HG02884 (cell line): ENCODE measurements around the gene IPO13.
A peak's percentile ranks its signal among the peaks of the same experiment; 100 is the strongest.

ENCODE experiments used
- ATAC-seq: cut with Tn5 transposase; IDR thresholded peaks from one replicate; pipeline ENCODE4 v1.9.1; 2021; ENCODE audit warnings: mild to moderate bottlenecking, moderate library complexity; ENCODE audit not compliant: unreplicated experiment

The IPO13 gene

GRCh38 chr1:43930168-43930948, 16.4 kb upstream of the IPO13 start:
- no peak for ATAC-seq

DNA sequence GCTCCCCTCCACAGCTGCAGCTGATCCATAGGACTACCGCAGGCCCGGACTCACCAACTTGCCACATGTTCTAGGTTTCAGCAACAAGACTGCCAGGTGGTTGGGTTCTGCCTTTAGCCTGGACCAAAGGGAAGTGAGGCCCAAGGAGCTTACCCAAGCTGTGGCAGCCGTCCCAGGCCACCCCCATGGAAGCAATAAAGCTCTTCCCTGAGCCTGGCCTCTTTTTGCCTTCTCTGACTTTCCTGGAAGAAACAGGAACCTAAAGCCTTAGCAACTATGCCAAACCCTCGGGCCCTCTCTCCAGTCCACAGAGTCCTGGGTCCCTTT, 15.8 kb upstream of the IPO13 start:
- no peak for ATAC-seq

DNA sequence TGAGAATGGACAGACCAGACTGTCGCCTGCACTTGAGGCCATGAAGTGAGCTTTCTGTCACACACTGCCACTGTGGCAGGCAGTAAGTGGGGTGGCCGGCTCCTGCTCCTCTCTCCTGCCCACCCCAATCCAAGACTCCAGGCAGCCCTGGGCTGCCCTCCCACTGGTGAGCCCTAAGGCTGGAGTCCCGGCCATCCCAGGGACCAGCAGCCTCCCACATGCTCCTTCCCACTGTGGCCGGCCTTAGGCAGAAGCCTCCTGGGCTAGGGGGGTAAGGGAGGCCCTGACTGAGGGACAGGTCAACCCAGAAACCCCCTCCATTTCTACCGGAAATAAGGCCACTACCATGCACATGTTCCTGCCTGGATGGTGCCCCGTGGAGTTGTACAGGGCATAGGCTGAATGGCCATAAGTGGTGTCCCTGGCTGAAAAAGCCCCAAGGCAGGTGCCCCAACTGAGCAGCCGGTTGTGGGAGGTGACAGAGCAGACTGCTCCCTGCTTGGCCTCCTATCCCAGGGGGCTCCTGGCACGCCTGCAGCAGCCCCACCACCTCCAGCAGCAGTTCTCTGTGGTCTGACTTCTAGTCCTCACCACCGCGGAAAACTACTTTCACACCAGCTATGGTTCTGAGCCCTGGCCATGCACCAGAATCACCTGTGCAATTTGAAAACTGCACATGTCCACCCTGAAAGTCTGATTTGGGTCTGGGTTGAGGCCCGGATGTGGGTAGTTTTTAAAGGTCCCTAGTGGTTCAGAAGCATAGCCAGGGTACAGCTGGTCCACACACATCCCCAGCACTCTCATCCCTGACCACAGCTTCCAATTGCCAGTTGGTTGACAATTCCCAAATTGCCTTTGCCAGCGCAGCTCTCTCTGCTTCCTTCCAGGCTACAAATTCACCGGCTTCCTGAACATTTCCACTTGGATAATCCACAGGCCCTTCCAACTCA, 14.8 kb upstream of the IPO13 start:
- no peak for ATAC-seq

GRCh38 chr1:43932786-43933385, 13.9 kb upstream of the IPO13 start:
- no peak for ATAC-seq

DNA sequence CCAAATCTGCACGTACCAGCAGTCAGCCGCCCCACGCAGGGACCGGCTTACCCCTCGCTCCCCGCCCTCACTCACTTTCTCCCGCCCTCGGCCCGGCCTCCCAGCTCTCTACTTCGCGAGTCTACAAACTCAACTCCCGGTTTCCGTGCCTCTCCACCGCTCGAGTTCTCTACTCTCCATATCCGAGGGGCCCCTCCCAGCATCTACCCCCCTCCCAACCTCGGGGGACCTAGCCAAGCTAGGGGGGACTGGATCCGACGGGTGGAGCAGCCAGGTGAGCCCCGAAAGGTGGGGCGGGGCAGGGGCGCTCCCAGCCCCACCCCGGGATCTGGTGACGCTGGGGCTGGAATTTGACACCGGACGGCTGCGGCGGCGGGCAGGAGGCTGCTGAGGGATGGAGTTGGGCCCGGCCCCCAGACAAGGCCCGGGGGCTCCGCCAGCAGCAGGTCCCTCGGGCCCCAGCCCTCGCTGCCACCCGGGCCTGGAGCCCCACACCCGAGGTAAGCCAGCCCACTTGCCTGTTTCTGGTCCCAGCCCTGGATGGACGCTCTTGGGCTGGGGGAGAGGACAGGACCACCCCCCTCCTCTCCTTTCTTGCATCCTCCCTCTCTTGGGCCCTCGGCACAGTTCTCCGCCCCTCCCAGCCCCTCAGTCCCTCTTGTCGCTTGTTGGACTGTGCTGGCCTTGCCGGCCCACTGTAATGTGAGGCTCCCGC, 13.2 kb upstream of the IPO13 start, which contains the start of gene ARTN:
Gene ARTN, plus strand, starts transcription at position 416 of the 715 bp plus-strand sequence. CDS start 1,856 bp downstream, outside the sequence.
- ATAC-seq, result no peak

DNA sequence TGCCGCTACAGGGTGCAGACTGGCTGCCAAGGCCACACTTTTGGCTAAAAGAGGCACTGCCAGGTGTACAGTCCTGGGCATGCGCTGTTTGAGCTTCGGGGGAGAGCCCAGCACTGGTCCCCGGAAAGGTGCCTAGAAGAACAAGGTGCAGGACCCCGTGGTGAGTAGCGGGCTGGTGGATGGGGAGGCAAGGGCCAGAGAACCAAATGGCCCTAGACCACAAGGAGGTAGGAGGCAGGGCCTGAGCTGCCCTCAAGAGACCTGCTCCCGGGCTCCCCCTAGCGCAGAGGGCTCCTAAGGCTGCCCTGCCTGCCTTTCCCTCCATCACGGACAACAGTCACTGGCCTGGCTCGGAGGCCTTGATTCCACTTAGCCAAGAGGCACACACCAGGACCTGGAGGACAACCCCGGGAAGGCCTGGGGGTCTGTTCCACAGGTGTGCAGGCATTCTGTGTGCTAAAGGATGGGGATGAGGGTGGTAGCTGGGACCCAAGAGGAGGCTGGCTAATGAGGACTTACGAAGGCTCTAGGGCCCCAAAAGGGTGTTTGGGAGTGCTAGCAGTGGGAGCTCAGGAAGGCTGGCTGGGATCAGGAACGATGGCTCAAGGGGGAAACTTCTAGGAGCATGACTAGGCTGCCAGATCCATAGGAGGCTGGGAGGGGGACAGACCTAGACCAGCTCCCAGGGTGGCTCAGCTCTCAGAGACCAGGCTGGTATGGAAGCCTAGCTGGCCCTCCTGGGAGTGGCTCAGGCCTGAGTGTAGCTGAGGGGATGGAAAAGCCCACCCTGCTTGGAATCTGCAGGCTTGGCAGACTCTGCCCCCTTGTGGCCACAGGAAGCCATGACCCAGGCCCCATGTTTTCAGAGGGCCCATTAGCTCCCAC, 12.4 kb upstream of the IPO13 start:
- ATAC-seq, result no peak

DNA sequence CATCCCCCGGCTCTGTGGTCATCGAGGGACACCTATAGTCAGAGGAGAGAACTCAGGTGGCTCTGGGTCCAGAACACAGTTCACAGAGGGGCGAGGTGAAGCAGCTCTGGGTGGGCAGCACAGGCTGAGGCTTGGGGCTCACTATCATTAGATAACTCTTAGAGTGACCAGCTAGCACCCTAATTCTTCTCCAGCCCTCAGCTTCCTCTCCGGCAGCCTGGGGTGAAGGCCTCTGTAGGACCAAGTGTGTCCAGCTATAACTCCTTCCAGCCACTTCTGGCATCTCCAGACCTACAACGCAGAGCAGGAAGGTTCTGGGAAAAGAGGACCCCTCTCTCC, 11.8 kb upstream of the IPO13 start:
- no peak for ATAC-seq

- ATAC-seq, result no peak
These were observed 10.9 kb upstream of the IPO13 start for GRCh38 chr1:43935711-43936427.

- no peak for ATAC-seq
These were observed 10.2 kb upstream of the IPO13 start for GRCh38 chr1:43936431-43937151.

DNA sequence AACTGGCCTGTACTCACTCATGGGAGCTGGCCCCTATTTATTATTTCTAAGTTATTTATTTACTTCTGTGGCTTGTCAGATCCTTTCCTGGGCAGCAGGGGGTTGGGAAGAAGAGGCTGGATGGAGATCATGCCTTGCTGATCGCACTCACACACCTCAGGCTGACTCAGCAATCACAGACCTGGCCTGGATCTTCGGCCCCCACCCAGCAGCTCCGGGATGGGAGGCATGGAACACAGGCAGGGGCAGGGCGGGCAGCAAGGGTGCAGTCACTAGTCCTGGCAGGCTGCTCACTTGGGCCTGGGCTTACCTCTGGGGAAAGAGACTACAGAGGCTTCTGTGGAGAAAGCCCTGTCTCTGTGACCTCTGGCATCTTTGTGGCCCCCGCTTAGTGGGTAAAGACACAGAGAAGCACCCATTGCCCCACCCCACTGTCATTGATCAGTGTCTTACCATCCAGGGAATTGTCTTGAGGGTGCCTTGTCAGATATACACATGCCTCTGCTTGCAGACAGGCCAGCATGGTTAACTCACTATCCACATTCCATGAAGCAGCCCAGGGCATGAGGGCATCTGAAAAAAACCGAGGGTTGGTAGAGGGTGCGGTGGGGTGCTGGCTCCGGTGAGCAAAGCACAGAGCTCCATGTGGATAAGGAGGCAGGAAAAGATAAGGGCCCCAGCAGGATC, 9.4 kb upstream of the IPO13 start:
- ATAC-seq, result no peak

DNA sequence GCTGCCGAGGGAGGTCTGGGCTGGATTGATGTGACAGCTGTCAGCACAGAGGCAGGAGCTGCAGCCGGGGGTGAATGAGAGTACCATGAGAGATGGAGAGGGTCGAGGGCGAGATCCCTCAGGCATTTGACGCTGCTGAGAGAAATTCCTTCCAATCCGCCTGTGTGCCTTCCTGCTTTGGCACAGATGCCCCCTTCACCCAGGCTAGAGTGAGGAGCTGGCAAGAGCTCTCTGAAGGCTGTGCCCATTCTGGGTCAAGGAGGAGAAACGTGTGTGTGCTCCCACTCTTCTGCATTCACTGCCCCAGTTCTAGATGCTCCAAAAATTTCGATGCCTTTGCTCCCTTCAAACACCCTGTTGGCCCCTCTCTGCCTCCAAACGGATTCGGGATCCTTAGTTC, 8.4 kb upstream of the IPO13 start:
- no peak for ATAC-seq

DNA sequence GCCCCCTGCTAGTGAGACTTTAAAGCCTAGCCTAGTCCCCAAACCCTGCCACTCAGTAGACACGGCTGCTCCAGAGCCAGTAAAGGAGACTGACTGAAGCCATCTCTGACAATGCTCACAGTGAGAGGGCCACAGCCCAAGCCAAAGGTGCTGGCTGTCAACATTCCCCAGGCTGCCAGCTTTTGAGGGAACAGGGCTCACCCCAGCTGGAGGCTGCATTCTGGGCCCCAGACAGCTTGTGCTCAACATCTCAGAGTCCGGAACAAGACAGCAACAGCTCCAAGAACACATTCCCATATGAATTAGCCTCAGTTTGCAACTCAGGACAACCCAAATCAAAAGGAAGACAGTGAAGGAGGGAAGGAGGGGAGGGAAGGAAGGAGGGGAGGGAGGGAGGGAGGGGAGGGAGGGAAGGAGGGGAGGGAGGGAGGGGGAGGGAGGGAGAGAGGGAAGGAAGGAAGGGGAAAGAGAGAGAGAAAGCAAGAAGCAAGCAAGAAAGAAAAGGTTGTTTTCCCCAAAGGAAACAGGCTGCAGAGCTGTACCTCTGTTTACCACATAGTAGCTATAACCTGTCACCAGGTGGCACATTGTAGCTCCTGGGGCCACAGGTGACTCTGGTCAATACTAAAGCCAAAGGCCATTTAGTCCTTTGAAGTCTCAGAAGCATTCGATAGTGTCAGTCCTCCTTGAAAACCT, 7.7 kb upstream of the IPO13 start:
- ATAC-seq, result no peak

DNA sequence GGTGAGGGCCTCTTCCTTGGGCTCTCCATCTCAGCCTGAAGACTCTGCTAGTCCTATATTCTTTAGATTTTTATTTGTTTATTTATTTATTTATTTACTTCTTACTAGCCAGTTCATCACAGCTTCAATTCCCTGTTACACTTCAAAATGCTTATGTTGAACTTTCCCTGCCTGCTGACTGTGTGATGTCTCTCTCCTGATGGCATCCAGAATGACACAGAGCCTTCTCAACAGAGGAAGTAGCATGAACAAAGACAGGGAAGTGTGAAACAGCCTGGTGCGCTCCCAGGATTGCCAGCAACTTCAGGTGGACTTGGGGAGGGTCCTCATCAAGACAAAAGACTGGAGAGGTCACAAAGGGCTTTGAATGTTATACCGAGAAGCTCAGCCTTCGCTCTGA, 4.3 kb upstream of the IPO13 start:
- no peak for ATAC-seq

DNA sequence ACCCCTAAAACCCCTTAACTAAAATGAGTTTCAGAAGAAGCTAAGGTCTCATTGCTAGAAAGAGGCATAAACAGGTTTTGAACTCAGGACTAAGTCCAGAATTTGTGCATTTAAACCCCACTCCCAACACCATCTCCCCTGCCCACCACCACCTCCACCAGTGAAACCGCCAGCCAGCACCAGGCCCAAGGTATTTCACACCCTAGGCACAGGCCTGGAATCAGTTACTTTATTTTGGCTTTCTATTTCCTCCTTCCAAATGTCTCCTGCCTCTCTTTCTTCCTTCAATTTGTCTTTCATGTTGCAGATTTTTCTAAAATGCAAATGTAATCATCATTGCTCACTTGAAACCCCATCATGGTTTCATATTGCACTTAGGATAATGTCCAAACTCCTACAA, 1.9 kb upstream of the IPO13 start:
- no peak for ATAC-seq

DNA sequence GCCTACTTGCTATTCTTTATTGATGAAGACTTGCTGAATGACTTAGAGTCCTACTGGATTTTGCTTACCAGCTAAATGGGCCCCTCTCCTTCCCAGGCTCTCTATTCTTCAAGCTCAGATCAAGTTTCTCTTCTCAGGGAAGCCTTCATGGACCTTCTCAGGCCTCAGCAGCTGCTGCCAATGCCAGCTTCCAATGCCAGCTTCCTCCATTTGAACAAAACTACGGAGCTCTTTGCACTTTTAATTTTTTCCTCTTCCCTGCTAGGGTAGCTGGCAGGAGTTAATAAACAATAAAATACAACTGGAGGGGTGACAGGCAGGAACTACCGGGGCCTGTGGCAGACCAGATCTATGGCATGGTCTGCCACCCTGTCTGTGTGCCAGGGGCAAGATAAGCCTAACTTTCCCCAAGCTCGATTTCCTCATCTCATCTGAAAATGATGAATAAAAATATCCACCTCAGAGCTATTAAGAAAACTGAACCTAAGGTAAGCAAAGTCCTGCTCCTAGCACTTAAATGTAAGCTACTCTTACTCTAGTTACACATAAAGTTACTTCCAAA, 995 bp upstream of the IPO13 start:
- no peak for ATAC-seq

DNA sequence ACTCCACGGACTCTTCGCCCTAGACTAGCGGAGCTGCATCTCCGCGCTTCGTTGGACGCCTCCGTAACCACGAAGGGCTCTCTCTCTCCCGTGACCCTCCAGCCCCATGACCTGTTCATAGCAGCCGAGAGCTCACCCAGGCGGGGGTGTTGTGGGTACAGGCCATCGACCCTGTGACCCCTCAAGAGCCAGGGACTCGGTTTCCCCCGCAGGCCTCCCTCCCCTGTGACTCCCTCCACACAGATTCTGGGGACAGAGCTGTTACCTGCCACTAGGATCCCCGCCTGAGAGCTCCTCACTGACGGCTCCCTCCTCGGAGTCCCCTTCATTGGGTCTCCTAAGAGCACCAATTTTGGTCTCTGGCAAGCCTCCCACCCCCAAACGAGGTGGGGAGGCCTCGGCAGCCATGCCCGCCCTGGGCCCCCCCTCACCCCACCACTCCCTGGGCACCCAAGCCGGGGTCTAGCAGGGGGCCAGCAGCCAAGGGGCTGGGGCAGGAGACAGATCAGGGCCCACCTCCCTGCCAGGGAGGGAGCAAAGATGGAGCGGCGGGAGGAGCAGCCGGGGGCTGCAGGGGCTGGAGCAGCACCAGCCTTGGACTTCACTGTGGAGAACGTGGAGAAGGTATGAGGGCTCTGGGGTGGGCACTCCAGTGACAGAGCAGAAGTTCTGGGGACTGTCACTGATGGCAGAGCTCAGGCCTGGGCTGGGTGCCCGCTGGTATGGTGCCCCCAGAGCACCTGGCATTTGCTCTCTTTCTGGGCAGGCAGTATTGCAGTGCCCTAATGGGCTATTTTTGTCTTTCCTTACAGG, 517 bp downstream of the IPO13 start:
- peak; percentile 23 for ATAC-seq
